ENCODE measurements around the gene WWC1.

- no peak for TF ChIP-seq BCOR (IDR thresholded peaks at IDR 0.05)
- no peak for TF ChIP-seq UBTF (IDR thresholded peaks at IDR 0.05; ENCODE audit: borderline replicate concordance in 1 of 2, low read depth in 2 of 2, low read length in 2 of 2)
- TF ChIP-seq PHTF2 (CRISPR knock-in tag; IDR thresholded peaks at IDR 0.05), result no peak
- TF ChIP-seq ARHGAP35 (IDR thresholded peaks at IDR 0.05; ENCODE audit: partially characterized antibody), result no peak
- TF ChIP-seq CBX1 (IDR thresholded peaks at IDR 0.05; ENCODE audit: low read depth), result no peak
- TF ChIP-seq NRF1 (conservative IDR thresholded peaks at IDR 0.05 in 1 of 2, IDR thresholded peaks at IDR 0.05 in 1 of 2), result no peak
- no peak for TF ChIP-seq EZH2 (IDR thresholded peaks at IDR 0.05; ENCODE audit: borderline replicate concordance, low read depth, low read length)
- TF ChIP-seq RNF219 (CRISPR knock-in tag; IDR thresholded peaks at IDR 0.05), result no peak
- TF ChIP-seq CHCHD3 (CRISPR knock-in tag; IDR thresholded peaks at IDR 0.05), result no peak
- TF ChIP-seq HES1 (IDR thresholded peaks at IDR 0.05; ENCODE audit: low read depth), result no peak
- TF ChIP-seq SMARCE1 (IDR thresholded peaks at IDR 0.05), result no peak
- TF ChIP-seq FOSL1 (tag; conservative IDR thresholded peaks at IDR 0.05), result no peak
- no peak for TF ChIP-seq ERF (CRISPR knock-in tag; IDR thresholded peaks at IDR 0.05)
- TF ChIP-seq, protein P1, sequence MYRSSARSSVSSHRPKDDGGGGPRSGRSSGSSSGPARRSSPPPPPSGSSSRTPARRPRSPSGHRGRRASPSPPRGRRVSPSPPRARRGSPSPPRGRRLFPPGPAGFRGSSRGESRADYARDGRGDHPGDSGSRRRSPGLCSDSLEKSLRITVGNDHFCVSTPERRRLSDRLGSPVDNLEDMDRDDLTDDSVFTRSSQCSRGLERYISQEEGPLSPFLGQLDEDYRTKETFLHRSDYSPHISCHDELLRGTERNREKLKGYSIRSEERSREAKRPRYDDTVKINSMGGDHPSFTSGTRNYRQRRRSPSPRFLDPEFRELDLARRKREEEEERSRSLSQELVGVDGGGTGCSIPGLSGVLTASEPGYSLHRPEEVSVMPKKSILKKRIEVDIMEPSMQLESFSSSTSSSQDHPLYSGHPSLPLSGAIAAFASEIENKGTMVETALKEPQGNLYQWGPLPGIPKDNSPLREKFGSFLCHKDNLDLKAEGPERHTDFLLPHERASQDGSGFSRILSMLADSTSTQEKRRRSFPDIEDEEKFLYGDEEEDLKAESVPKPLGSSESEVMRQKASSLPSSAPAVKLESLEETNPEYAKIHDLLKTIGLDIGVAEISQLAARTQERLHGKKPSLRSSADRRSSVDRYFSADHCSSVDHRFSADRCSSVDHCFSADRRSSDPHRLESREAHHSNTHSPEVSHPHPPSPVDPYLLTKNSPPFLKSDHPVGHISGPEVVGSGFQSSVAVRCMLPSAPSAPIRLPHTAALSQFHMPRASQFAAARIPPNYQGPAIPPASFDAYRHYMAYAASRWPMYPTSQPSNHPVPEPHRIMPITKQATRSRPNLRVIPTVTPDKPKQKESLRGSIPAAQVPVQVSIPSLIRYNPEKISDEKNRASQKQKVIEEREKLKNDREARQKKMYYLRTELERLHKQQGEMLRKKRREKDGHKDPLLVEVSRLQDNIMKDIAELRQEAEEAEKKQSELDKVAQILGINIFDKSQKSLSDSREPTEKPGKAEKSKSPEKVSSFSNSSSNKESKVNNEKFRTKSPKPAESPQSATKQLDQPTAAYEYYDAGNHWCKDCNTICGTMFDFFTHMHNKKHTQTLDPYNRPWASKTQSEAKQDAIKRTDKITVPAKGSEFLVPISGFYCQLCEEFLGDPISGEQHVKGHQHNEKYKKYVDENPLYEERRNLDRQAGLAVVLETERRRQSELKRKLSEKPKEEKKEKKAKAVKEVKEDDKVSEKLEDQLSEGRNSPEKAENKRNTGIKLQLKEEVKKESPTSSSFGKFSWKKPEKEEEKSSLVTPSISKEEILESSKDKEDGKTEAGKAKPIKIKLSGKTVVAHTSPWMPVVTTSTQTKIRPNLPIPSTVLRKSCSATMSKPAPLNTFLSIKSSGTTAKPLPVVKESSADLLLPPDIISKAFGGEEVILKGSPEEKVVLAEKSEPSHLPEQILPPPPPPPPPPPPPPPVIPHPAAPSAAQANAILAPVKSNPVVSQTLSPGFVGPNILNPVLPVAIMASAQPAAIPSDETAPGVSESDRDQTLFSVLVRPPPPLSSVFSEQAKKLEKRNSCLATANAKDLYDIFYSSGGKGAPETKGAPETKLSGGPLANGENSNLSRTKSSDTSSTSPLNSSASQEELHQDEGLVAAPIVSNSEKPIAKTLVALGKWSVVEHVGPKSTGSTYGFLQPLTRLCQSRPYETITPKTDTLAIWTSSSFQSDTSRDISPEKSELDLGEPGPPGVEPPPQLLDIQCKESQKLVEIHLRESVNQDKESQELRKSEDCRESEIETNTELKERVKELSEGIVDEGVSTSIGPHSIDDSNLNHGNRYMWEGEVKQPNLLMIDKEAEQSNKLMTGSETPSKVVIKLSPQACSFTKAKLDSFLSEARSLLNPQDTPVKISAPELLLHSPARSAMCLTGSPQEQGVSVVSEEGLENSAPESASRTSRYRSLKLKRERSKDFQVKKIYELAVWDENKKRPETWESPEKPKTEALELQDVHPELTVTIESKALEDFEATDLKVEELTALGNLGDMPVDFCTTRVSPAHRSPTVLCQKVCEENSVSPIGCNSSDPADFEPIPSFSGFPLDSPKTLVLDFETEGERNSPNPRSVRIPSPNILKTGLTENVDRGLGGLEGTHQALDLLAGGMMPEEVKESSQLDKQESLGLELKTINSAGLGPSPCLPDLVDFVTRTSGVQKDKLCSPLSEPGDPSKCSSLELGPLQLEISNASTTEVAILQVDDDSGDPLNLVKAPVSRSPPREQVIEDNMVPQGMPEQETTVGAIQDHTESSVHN (IDR thresholded peaks at IDR 0.05; ENCODE audit: borderline replicate concordance in 1 of 2, low read depth in 1 of 2), result no peak
These were observed 182.9 kb downstream of the WWC1 start for GRCh38 chr5:168474319-168474718.

All from K562 (cell line).